ENCODE measurements around the gene ZNF585A.

- TF ChIP-seq POLR2A (IDR thresholded peaks at IDR 0.05) (no peak), CTCF (IDR thresholded peaks at IDR 0.05) (no peak)
These were observed 12.3 kb downstream of the ZNF585A start for GRCh38 chr19:37160153-37160552.
